Activated T-cell treated with anti-CD3 and anti-CD28 coated beads for 4 hours (primary cell): Measurements from ENCODE around the gene PGA4.
"Not testable (repeated sequence)": the region's sequence is repeated elsewhere in the genome, so short reads cannot be mapped to it uniquely, and the experiment has no call there.

Experiments
- DNase-seq: peaks from one replicate; pipeline ENCODE4 v3.0.0-alpha.2; 2020

The PGA4 gene

GRCh38 chr11:61207636-61208310 lies 14.4 kb upstream of the PGA4 start:
- not testable (repeated sequence) for DNase-seq

- DNase-seq = not testable (repeated sequence)
These were observed 11.5 kb upstream of the PGA4 start for GRCh38 chr11:61210629-61211028.

- not testable (repeated sequence) for DNase-seq
These were observed 10.7 kb upstream of the PGA4 start for GRCh38 chr11:61211327-61211952.

DNA sequence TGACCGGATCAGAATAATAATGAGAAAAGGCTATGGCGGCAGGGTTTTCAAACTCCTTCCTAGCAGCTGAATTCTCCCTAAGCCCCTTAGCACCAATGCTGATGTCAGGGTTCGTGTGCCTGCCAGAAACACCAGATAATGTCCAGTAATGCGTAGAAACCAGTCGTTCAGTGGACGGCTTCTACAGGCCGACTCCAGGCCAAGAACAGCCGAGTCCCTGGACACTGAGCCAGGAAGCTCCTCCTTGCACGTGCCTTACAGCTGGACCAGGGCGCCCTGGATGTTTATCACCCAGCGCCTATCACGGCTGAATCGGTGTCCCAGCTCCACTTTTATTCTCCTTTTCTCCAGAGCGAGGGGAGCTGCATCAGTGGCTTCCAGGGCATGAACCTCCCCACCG lies 9.9 kb upstream of the PGA4 start:
- DNase-seq = not testable (repeated sequence)

DNA sequence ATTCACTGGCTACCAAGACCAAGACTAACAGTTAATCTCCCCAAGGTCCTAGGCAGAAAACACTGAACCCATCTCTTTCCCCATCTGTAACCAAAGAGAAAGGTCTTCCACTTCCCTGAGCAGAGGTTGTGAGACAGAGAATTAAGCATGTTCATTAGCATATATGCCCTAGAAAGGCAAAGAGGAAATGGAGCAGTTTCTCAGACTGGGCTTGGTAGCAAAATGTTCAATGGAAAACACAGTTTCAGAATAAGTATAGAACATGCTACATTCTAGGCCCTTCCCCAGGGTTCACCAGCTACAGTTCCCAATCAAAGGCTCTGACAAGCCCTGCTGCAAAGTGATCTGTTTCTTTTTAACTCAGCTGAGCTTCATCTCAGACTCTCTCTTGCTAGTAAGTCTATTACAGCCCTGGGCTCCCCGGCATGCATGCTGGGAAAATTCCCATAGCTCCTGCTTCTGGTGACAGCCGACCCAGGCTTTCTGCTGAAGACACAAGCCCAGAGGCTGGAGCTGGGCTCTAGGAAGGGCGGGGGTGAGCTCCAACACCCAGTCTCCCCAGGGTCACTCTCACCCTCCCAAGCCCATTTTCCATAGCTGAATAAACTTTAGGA lies 8.3 kb upstream of the PGA4 start:
- DNase-seq = not testable (repeated sequence)

DNA sequence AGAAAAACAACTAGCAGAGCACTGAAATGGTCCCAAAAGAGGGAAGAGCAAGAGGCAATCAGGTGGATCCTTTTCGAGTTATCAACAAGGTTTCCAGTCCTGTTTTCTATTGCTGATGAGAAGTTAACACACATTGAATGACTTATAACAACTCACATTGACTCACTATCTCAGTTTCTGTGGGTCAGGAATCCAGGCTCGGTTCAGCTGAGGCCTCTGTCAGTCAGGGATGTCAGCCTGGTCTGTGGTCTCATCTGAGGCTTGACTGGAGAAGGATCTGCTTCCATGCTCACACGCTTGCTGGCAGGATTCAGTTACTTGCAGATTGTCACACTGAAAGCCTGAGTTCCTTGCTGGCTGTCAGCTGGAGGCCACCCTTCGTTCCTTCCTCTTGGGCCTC lies 3.8 kb upstream of the PGA4 start:
- DNase-seq = not testable (repeated sequence)

GRCh38 chr11:61219016-61219415 lies 3.1 kb upstream of the PGA4 start:
- DNase-seq = not testable (repeated sequence)

- not testable (repeated sequence) for DNase-seq
These were observed 545 bp downstream of the PGA4 start for GRCh38 chr11:61222692-61223091.

DNA sequence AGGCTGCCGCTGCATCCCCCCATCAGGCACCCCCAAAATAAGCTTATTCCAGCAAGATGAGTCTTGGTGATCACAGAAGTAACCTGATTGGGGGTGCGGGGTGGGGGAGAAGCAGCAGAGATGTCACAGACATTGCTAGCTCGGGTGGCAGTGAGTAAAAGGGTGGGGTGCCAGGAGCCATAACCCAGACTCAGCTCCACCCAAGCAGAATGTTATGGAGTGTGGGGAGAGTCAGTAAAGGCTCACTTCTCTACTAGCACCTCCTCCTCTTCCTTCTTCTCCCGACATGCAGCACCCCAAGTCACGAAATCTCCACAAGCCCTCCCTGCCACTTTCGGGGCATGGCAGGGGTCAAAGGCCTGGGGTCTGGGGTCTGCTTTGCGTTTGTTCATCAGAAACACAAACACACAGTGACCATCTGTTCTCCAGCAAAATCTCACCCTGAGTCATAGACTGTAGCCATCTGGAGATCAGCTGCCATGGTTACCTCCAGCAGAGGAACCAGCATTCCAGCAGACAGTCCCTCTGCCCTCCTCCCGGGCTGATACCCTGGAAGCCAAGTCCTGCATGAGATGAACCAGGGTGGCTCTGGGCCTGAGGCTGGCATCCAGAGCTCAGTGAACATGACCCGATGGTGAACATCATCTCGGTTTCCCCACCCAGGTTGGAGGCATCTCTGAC lies 4.5 kb downstream of the PGA4 start:
- DNase-seq = not testable (repeated sequence)

- not testable (repeated sequence) for DNase-seq
These were observed 7.3 kb downstream of the PGA4 start for GRCh38 chr11:61229458-61229857.

- not testable (repeated sequence) for DNase-seq
These were observed 8.9 kb downstream of the PGA4 start for GRCh38 chr11:61231033-61231432.

GRCh38 chr11:61231585-61231984 lies 9.4 kb downstream of the PGA4 start:
- not testable (repeated sequence) for DNase-seq

GRCh38 chr11:61232548-61233145 lies 10.5 kb downstream of the PGA4 start:
- not testable (repeated sequence) for DNase-seq

GRCh38 chr11:61237130-61237529 lies 15.0 kb downstream of the PGA4 start:
- not testable (repeated sequence) for DNase-seq

DNA sequence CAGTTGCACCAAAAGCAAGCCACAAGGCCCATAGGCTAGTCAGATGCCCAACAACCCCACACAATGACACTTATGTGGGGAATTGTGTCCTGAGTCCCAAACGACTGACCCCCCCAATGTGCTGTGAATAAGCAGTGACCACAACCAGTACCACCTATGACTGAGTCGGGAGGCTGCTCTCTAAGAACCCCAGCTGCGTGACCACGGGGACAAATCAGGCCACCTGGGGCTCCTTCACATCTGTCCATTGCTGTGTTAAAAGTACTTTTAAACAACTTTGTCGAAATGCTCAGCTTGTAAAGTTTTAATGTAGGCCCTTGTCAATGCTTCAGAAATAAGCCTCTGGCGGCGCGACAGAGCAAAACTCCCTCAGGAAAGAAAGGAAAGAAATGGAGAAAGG lies 18.1 kb downstream of the PGA4 start:
- not testable (repeated sequence) for DNase-seq

DNA sequence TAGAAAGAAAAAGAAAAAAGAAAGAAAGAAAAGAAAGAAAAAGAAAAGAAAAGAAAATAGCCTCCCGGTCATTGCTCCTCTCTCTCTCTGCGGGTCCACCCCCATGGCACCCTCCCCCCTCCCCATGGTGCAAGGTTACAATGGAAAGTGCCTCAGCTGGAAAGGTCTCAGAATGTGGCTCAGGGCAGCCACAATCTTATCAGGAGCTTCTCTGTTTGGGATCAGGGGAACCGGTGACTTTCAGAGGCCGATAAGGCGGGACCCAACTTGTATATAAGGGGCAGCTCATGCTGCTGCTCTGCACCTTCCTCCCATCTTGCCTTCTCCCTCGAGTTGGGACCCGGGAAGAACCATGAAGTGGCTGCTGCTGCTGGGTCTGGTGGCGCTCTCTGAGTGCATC lies 18.7 kb downstream of the PGA4 start, which contains the start of gene PGA5:
TSS of gene PGA5 (plus strand) at position 301 of the 400 bp plus-strand sequence. CDS start at position 353, 52 bp downstream.
- DNase-seq = not testable (repeated sequence)

GRCh38 chr11:61241526-61241925 lies 19.4 kb downstream of the PGA4 start:
- DNase-seq = not testable (repeated sequence)

- DNase-seq = not testable (repeated sequence)
These were observed 23.3 kb downstream of the PGA4 start for GRCh38 chr11:61245284-61245964.

DNA sequence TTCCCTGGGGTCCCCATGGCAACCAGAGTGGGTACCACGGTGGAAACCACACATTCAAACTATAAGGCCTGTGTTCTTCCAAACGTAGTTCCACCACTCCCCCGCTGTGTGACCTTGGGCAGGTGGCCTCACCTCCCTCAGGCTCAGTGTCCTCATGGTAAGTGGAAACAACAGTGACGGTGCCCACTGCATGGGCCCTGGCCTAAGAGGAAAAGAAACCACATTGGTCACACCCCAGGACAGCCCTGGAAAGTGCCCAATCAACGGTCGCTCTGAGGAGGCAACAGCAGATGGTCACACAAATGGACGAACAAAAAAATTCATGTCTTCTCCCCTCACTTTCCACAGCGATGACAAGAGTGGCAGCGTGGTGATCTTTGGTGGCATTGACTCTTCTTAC lies 25.9 kb downstream of the PGA4 start:
- not testable (repeated sequence) for DNase-seq

DNA sequence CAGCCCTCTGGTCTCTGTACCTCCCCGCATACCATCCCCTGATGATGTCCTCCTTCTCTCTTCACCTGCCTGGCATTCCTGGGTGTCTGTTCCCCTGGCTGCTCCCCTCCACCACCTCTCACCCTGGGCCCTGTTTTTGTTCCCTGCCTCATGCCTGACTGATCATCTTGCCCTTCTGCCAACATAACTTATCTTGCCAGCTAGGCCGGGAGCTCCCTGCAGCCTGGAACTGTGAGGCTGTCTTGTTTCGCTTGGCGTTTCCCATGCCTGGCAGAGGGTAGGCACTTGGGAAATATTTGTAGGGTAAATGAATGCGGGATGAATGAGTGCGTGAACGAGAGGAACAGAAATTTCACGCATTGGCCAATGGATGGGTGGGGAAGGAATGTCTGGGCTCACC lies 27.1 kb downstream of the PGA4 start:
- not testable (repeated sequence) for DNase-seq

- not testable (repeated sequence) for DNase-seq
These were observed 28.9 kb downstream of the PGA4 start for GRCh38 chr11:61250796-61251765.
